ENCODE results near the gene HSF2.

The HSF2 gene

GRCh38 chr6:122400121-122400450 is 634 bp downstream of the HSF2 start:
- no peak for DNase-seq

- DNase-seq = no peak
These were observed 1.1 kb downstream of the HSF2 start for GRCh38 chr6:122400462-122401089.

- DNase-seq = no peak
These were observed 1.7 kb downstream of the HSF2 start for GRCh38 chr6:122401104-122401503.

- DNase-seq = no peak
These were observed 5.0 kb downstream of the HSF2 start for GRCh38 chr6:122404444-122404843.

GRCh38 chr6:122405417-122405816 is 6.0 kb downstream of the HSF2 start:
- DNase-seq = no peak

- DNase-seq = no peak
These were observed 6.7 kb downstream of the HSF2 start for GRCh38 chr6:122406187-122406586.

GRCh38 chr6:122407712-122408111 is 8.3 kb downstream of the HSF2 start:
- no peak for DNase-seq

GRCh38 chr6:122408240-122408639 is 8.8 kb downstream of the HSF2 start:
- DNase-seq = no peak

GRCh38 chr6:122408702-122409458 is 9.4 kb downstream of the HSF2 start:
- DNase-seq = no peak

- DNase-seq = no peak
These were observed 12.5 kb downstream of the HSF2 start for GRCh38 chr6:122412001-122412400.

- DNase-seq = no peak
These were observed 17.4 kb downstream of the HSF2 start for GRCh38 chr6:122416825-122417224.

- no peak for DNase-seq
These were observed 22.6 kb downstream of the HSF2 start for GRCh38 chr6:122422003-122422402.

GRCh38 chr6:122422614-122423267 is 23.3 kb downstream of the HSF2 start:
- no peak for DNase-seq

- no peak for DNase-seq
These were observed 24.3 kb downstream of the HSF2 start for GRCh38 chr6:122423734-122424133.

GRCh38 chr6:122426597-122426996 is 27.1 kb downstream of the HSF2 start:
- no peak for DNase-seq

- DNase-seq = no peak
These were observed 29.3 kb downstream of the HSF2 start for GRCh38 chr6:122428781-122429180.

GRCh38 chr6:122429323-122429722 is 29.9 kb downstream of the HSF2 start:
- no peak for DNase-seq

- no peak for DNase-seq
These were observed 32.3 kb downstream of the HSF2 start for GRCh38 chr6:122431780-122432179.

GRCh38 chr6:122432816-122433215 is 33.4 kb downstream of the HSF2 start:
- DNase-seq = no peak

- no peak for DNase-seq
These were observed 39.5 kb downstream of the HSF2 start for GRCh38 chr6:122438975-122439374.

GRCh38 chr6:122445274-122445673 is 45.8 kb downstream of the HSF2 start:
- no peak for DNase-seq

GRCh38 chr6:122449069-122449468 is 49.6 kb downstream of the HSF2 start:
- DNase-seq = no peak

GRCh38 chr6:122452509-122452908 is 53.1 kb downstream of the HSF2 start:
- no peak for DNase-seq

- no peak for DNase-seq
These were observed 55.2 kb downstream of the HSF2 start for GRCh38 chr6:122454673-122455072.

All from cortex of kidney (tissue), 1 donor.